T-helper 1 cell (primary cell): ENCODE data around the gene HNRNPLL.

Source experiments
- DNase-seq, 5 donors: peaks; one replicate each; pipeline ENCODE4 v3.0.0-alpha.2; 2012 to 2020

HNRNPLL gene

GRCh38 chr2:38592951-38593350 lies 9.8 kb downstream of the HNRNPLL start:
- DNase-seq: no peak

GRCh38 chr2:38591152-38591551 lies 11.6 kb downstream of the HNRNPLL start:
- DNase-seq: no peak

- no peak for DNase-seq
These were observed 12.7 kb downstream of the HNRNPLL start for GRCh38 chr2:38590053-38590452.

- DNase-seq: no peak
These were observed 15.8 kb downstream of the HNRNPLL start for GRCh38 chr2:38586931-38587330.

- no peak for DNase-seq
These were observed 17.8 kb downstream of the HNRNPLL start for GRCh38 chr2:38584881-38585280.

GRCh38 chr2:38583994-38584393 lies 18.7 kb downstream of the HNRNPLL start:
- no peak for DNase-seq

GRCh38 chr2:38583524-38583923 lies 19.2 kb downstream of the HNRNPLL start:
- no peak for DNase-seq

GRCh38 chr2:38581193-38582147 lies 21.3 kb downstream of the HNRNPLL start:
- peak in 3 of 5 donors; percentile 29 to 78 (median 47) for DNase-seq

- DNase-seq: no peak
These were observed 22.6 kb downstream of the HNRNPLL start for GRCh38 chr2:38580115-38580636.

- no peak for DNase-seq
These were observed 23.9 kb downstream of the HNRNPLL start for GRCh38 chr2:38578832-38579231.

- no peak for DNase-seq
These were observed 28.4 kb downstream of the HNRNPLL start for GRCh38 chr2:38574278-38574677.

GRCh38 chr2:38572167-38572566 lies 30.6 kb downstream of the HNRNPLL start:
- no peak for DNase-seq

GRCh38 chr2:38571193-38571592 lies 31.5 kb downstream of the HNRNPLL start:
- DNase-seq: no peak

- no peak for DNase-seq
These were observed 33.8 kb downstream of the HNRNPLL start for GRCh38 chr2:38568724-38569436.

- no peak for DNase-seq
These were observed 37.4 kb downstream of the HNRNPLL start for GRCh38 chr2:38565333-38565732.

- no peak for DNase-seq
These were observed 41.0 kb downstream of the HNRNPLL start for GRCh38 chr2:38561691-38562090.

- DNase-seq: no peak
These were observed 42.6 kb downstream of the HNRNPLL start for GRCh38 chr2:38560092-38560491.

- DNase-seq: no peak
These were observed 44.7 kb downstream of the HNRNPLL start for GRCh38 chr2:38557981-38558380.

GRCh38 chr2:38557217-38557616 lies 45.5 kb downstream of the HNRNPLL start:
- no peak for DNase-seq

- DNase-seq: no peak
These were observed 46.5 kb downstream of the HNRNPLL start for GRCh38 chr2:38556006-38556801.

- DNase-seq: no peak
These were observed 47.6 kb downstream of the HNRNPLL start for GRCh38 chr2:38554973-38555595.

- no peak for DNase-seq
These were observed 49.2 kb downstream of the HNRNPLL start for GRCh38 chr2:38553554-38553953.
